GM12874 (cell line): ENCODE measurements around the gene QSOX2.

ENCODE experiments used
- TF ChIP-seq, protein P1 (sequence below): IDR thresholded peaks from 2 replicates; pipeline ENCODE4 v1.5.1; 2011; ENCODE audit warnings: low read depth, mild to moderate bottlenecking, control low read depth, low read length, moderate library complexity; ENCODE audit not compliant: insufficient read depth

The QSOX2 gene

DNA sequence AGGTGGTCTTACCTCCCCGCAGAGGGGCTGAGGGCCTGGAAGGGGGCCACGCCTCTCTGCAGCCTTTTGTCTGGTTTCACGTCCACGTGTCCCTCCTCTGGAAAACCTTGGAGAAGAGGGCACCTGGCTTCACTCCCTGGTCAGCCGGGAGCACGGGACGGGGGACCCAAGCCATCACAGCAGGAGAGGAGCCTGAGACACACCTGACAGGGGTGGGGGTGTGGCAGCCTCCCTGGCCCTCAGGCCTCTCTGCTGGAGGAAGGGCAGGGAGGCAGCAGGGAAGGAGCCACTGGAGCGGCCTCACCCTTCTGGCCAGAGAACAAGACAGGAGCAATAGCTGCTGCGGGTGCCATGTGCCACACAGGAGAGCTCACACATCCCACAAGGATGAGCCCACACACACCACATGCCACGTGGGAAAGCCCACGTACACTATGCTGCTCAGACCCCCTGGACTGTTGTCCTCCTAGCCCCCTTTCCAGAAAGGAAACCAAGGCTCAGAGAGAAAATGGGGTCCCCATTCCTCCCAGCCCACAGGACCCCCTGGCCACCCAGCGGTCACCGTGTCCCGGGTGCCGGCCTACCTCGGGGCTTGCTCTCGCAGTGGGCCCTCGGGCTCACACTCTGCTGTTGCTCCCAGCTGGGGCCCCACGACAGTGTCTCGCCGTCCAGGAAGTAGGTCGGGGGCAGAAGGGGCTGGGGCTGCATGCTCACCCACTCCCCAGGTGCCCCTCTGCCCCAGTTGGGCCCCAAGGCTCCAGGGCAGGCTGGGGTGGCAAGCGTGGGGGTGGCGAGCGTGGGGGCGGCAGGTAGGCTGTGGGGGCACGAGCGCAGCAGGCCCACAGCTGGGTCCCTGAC lies 40.1 kb upstream of the QSOX2 start:
- TF ChIP-seq, protein P1, sequence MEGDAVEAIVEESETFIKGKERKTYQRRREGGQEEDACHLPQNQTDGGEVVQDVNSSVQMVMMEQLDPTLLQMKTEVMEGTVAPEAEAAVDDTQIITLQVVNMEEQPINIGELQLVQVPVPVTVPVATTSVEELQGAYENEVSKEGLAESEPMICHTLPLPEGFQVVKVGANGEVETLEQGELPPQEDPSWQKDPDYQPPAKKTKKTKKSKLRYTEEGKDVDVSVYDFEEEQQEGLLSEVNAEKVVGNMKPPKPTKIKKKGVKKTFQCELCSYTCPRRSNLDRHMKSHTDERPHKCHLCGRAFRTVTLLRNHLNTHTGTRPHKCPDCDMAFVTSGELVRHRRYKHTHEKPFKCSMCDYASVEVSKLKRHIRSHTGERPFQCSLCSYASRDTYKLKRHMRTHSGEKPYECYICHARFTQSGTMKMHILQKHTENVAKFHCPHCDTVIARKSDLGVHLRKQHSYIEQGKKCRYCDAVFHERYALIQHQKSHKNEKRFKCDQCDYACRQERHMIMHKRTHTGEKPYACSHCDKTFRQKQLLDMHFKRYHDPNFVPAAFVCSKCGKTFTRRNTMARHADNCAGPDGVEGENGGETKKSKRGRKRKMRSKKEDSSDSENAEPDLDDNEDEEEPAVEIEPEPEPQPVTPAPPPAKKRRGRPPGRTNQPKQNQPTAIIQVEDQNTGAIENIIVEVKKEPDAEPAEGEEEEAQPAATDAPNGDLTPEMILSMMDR = no peak

DNA sequence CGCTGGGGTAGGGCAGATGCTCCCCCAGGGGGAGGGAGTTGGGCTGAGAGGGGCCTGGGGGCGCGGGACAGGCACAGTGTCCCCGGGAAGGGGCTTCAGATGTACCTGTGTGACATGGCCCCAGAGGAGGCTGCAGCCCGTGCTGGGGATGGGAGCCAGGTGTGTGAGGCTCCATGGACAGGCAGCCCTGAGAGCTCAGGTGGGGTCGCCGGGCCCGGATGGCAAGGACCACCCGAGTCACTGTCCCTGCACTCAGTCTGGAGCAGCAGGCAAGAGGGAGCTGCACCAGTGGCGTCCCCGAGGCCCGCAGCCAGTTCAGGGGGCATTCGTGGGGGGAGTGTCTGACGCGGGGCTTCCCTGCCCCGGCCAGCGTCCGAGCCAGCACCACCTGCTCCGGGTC lies 39.3 kb upstream of the QSOX2 start:
- TF ChIP-seq, protein P1 = no peak

DNA sequence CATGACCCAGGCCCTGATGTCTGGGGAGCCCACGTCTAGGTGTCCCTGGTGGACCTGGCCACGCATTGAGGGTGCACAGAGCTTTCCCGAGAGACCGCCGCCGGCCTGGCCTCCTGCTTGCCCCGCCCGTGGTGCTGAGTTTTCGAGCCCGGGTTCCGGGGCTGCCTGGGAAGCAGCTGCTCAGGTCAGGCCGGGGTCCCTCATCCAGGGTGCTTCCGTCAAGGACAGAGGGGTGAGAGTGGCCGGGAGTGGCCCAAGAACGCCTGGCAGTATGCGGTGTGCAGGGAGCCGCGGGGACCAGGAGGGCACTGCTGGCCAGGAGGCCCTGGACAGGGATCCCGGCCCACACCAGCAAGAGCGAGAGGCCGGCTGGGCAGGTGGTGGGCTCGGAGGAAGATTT lies 38.7 kb upstream of the QSOX2 start:
- TF ChIP-seq, protein P1 = no peak

- TF ChIP-seq, protein P1 = peak; percentile 88
Observed at GRCh38 chr9:136283291-136284235, 38.0 kb upstream of the QSOX2 start.

DNA sequence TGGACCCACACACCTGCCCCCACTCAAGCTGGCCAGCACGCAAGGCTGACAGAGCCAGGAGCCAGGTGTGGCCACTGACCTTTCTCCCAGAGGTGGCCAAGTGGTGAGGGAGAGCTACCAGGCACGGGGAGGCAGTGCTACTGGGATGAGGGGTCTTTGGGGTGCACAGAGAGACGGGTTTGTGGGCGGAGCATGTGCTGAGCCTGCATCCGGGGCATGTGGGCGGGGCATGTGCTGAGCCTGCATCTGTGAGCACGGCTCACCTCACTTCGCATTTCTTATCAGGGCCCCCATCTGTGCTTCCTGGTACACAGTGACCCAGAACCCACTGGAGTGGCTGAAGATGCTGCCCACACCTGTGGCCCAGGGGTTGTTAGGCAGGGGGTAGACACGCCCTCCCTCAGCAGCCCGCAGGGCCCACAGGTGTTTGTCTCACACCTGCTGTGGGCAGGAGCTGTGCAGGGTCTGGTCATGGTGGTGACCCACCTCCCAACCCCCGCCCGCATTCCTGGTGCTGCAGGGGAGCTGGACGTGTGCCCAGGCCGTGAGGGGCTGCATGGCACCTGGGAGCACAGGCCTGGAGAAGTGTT lies 36.8 kb upstream of the QSOX2 start:
- TF ChIP-seq, protein P1 = no peak

GRCh38 chr9:136281421-136282271 lies 36.0 kb upstream of the QSOX2 start:
- TF ChIP-seq, protein P1 = no peak
